ENCODE data around the gene NKD1. TPM values are rescaled to one million over a fixed set of nuclear protein-coding genes. Genes with fewer than 3 reads are reported as not detected.

NKD1 gene
- polyA plus RNA-seq, 2 donors, result 1.1 to 2.0 TPM

DNA sequence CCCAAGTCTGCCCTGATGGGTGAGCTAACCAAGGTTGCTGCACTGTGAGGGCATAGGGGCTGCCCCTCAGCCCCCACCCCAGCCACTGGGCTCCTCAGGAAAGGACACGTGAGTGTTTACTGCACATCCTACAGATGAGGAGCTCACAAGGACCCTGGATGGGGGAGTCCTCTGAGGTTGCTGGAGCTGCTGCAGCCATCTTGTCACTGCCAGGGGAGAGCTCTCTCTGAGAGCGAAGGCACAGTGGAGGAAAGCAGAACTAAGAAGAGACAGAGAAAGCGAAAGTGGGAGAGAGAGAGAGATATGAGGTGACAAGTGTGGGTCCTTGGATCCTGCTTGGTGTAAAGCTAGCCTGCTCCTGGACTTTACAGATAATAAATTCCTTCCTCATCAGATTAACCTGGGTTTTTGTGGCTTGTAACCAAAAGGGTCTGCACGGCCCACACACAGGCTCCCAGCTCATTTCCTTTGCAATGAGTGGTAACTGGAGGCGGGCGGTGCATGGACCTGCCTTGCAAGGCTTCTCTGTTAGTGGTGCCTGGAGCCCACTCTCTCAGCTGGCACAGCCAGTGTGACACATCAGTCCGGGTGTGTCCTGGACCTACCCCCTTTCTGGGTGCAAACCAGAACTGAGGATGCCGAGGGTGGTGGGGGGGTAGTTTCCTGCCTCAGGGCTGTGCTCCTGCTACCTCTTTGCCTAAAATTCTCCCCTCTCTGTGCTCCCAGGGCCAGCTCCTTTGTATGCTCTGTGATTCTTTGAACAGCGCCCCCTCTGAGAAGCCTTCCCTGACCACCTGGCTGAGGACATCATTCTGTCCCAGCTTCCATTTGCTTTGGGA, 118.7 kb downstream of the NKD1 start:
- Histone ChIP-seq H3K27me3 (ENCODE audit: control insufficient read depth in 1 of 2, insufficient read depth in 2 of 2, low read length in 2 of 2) (no peaks in the 10 kb centered on the region), H3K9me3 (ENCODE audit: control insufficient read depth in 2 of 2, insufficient read depth in 1 of 2, low read depth in 1 of 2, low read length in 1 of 2) (peaks cover 0 to 6% of the 10 kb centered on the region in 2 donors), H3K4me3 (ENCODE audit: low read depth in 1 of 2, low read length in 2 of 2) (no peak overlapping the region), H3K27ac (ENCODE audit: low read depth in 2 of 2, low read length in 1 of 2) (peak overlapping the region in 1 of 2 donors; percentile 75), H3K4me1 (ENCODE audit: control insufficient read depth in 2 of 2, insufficient read depth in 2 of 2, low read length in 1 of 2) (peaks cover 8 to 13% of the 10 kb centered on the region in 2 donors), H3K36me3 (ENCODE audit: control insufficient read depth in 2 of 2, insufficient read depth in 2 of 2, low read length in 1 of 2) (no peaks in the 10 kb centered on the region)
- WGBS, 2 donors, result 63 to 74% methylated on average over 9 of the region's 9 CpGs

DNA sequence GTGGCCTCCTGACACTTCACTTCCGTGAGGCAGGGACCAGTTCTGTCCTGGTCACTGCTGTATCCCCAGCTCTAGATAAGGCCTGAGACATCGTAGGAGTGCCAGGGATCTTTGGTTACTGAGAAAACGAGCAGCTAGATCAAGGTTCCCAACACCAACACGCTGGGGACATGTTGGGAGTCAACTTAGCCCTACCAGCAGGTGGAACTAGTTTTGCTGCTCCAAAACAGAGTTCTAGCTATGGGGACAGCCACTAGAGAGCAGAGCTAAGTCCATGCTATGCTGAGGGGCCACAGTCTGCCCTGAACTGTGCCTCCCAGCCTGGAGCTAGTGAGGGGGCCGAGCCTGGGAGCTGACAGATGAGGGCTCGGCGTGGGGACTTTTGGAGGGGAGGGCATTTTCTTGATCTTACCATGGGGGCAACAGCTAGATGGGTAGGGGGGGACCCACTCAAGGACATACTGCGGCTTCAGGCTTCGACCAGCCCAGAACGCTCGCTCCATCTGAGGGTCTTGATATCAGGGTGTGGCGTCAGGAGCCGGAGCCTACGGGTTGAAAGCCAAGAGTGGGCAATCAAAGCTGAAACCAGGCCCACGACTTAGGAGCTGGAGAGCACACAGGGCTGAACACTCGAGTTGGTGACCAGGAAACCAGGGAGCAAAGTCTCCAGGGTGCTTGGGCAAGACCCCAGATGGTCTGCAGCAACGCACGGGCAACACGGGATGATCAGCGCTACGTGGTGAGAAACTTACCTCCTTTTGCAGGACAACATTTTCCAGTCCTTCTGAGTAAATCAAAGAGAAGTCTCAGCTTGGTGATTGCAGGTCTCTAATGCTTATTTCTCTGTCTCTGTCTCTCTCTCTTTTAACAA, 119.5 kb downstream of the NKD1 start:
- Histone ChIP-seq H3K36me3 (ENCODE audit: control insufficient read depth in 2 of 2, insufficient read depth in 2 of 2, low read length in 1 of 2) (no peaks in the 10 kb centered on the region), H3K4me3 (ENCODE audit: low read depth in 1 of 2, low read length in 2 of 2) (no peak overlapping the region), H3K9me3 (ENCODE audit: control insufficient read depth in 2 of 2, insufficient read depth in 1 of 2, low read depth in 1 of 2, low read length in 1 of 2) (peaks cover 0 to 10% of the 10 kb centered on the region in 2 donors), H3K27ac (ENCODE audit: low read depth in 2 of 2, low read length in 1 of 2) (peak overlapping the region; percentile 72 to 75), H3K27me3 (ENCODE audit: control insufficient read depth in 1 of 2, insufficient read depth in 2 of 2, low read length in 2 of 2) (no peaks in the 10 kb centered on the region), H3K4me1 (ENCODE audit: control insufficient read depth in 2 of 2, insufficient read depth in 2 of 2, low read length in 1 of 2) (peaks cover 8 to 13% of the 10 kb centered on the region in 2 donors)
- WGBS, 2 donors, result 85 to 86% methylated on average over 21 of the region's 21 CpGs

- WGBS, 2 donors, result 48 to 49% methylated on average over 5 of the region's 5 CpGs
- Histone ChIP-seq H3K27me3 (ENCODE audit: control insufficient read depth in 1 of 2, insufficient read depth in 2 of 2, low read length in 2 of 2) (no peaks in the 10 kb centered on the region), H3K36me3 (ENCODE audit: control insufficient read depth in 2 of 2, insufficient read depth in 2 of 2, low read length in 1 of 2) (peaks cover 0 to 2% of the 10 kb centered on the region in 2 donors), H3K4me3 (ENCODE audit: low read depth in 1 of 2, low read length in 2 of 2) (no peak overlapping the region), H3K4me1 (ENCODE audit: control insufficient read depth in 2 of 2, insufficient read depth in 2 of 2, low read length in 1 of 2) (peaks cover 8 to 13% of the 10 kb centered on the region in 2 donors), H3K9me3 (ENCODE audit: control insufficient read depth in 2 of 2, insufficient read depth in 1 of 2, low read depth in 1 of 2, low read length in 1 of 2) (peaks cover 3 to 13% of the 10 kb centered on the region in 2 donors), H3K27ac (ENCODE audit: low read depth in 2 of 2, low read length in 1 of 2) (peak overlapping the region; percentile 72 to 87)
Measured at GRCh38 chr16:50668368-50669008, 120.3 kb downstream of the NKD1 start.

DNA sequence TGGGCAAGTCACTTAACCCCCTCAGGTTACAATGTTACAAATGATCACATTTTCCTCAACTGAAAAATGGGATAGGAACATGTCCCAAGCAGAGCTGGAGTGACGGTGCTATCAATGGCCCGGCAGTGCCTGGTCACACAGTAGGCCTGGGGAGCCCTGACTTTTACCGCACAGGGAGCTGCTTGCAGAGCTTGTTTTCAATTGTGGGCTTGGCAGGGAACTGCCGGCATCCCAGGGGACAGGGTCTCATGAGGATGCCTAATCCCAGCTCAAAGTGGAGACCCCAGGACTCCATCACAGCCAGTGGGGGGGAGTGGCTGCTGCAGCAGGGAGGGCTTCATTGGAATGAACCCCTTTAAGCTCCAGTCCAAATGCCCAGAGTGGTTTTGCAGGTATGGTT, 121.5 kb downstream of the NKD1 start:
- H3K4me3 ChIP-seq (ENCODE audit: low read depth in 1 of 2, low read length in 2 of 2), result no peak overlapping the region
- H3K36me3 ChIP-seq (ENCODE audit: control insufficient read depth in 2 of 2, insufficient read depth in 2 of 2, low read length in 1 of 2), result peaks cover 0 to 6% of the 10 kb centered on the region in 2 donors
- H3K27me3 ChIP-seq (ENCODE audit: control insufficient read depth in 1 of 2, insufficient read depth in 2 of 2, low read length in 2 of 2), result no peaks in the 10 kb centered on the region
- H3K9me3 ChIP-seq (ENCODE audit: control insufficient read depth in 2 of 2, insufficient read depth in 1 of 2, low read depth in 1 of 2, low read length in 1 of 2), result peaks cover 3 to 17% of the 10 kb centered on the region in 2 donors
- no peak overlapping the region for H3K27ac ChIP-seq (ENCODE audit: low read depth in 2 of 2, low read length in 1 of 2)
- H3K4me1 ChIP-seq (ENCODE audit: control insufficient read depth in 2 of 2, insufficient read depth in 2 of 2, low read length in 1 of 2), result peaks cover 8 to 13% of the 10 kb centered on the region in 2 donors
- WGBS, 2 donors, result 96 to 97% methylated on average over 4 of the region's 4 CpGs

GRCh38 chr16:50670476-50670875, 122.3 kb downstream of the NKD1 start:
- Histone ChIP-seq H3K9me3 (ENCODE audit: control insufficient read depth in 2 of 2, insufficient read depth in 1 of 2, low read depth in 1 of 2, low read length in 1 of 2) (peaks cover 3 to 17% of the 10 kb centered on the region in 2 donors), H3K27me3 (ENCODE audit: control insufficient read depth in 1 of 2, insufficient read depth in 2 of 2, low read length in 2 of 2) (no peaks in the 10 kb centered on the region), H3K36me3 (ENCODE audit: control insufficient read depth in 2 of 2, insufficient read depth in 2 of 2, low read length in 1 of 2) (peaks cover 0 to 6% of the 10 kb centered on the region in 2 donors), H3K27ac (ENCODE audit: low read depth in 2 of 2, low read length in 1 of 2) (no peak overlapping the region), H3K4me3 (ENCODE audit: low read depth in 1 of 2, low read length in 2 of 2) (no peak overlapping the region), H3K4me1 (ENCODE audit: control insufficient read depth in 2 of 2, insufficient read depth in 2 of 2, low read length in 1 of 2) (peaks cover 4 to 11% of the 10 kb centered on the region in 2 donors)
- WGBS, 2 donors, result 90 to 95% methylated on average over 6 of the region's 6 CpGs

GRCh38 chr16:50671644-50672260, 123.6 kb downstream of the NKD1 start:
- Histone ChIP-seq H3K27me3 (ENCODE audit: control insufficient read depth in 1 of 2, insufficient read depth in 2 of 2, low read length in 2 of 2) (no peaks in the 10 kb centered on the region), H3K27ac (ENCODE audit: low read depth in 2 of 2, low read length in 1 of 2) (no peak overlapping the region), H3K36me3 (ENCODE audit: control insufficient read depth in 2 of 2, insufficient read depth in 2 of 2, low read length in 1 of 2) (peaks cover 0 to 6% of the 10 kb centered on the region in 2 donors), H3K4me1 (ENCODE audit: control insufficient read depth in 2 of 2, insufficient read depth in 2 of 2, low read length in 1 of 2) (peaks cover 4 to 15% of the 10 kb centered on the region in 2 donors), H3K9me3 (ENCODE audit: control insufficient read depth in 2 of 2, insufficient read depth in 1 of 2, low read depth in 1 of 2, low read length in 1 of 2) (peaks cover 3 to 17% of the 10 kb centered on the region in 2 donors), H3K4me3 (ENCODE audit: low read depth in 1 of 2, low read length in 2 of 2) (no peak overlapping the region)
- 60 to 61% methylated on average over 2 of the region's 2 CpGs for WGBS, 2 donors

DNA sequence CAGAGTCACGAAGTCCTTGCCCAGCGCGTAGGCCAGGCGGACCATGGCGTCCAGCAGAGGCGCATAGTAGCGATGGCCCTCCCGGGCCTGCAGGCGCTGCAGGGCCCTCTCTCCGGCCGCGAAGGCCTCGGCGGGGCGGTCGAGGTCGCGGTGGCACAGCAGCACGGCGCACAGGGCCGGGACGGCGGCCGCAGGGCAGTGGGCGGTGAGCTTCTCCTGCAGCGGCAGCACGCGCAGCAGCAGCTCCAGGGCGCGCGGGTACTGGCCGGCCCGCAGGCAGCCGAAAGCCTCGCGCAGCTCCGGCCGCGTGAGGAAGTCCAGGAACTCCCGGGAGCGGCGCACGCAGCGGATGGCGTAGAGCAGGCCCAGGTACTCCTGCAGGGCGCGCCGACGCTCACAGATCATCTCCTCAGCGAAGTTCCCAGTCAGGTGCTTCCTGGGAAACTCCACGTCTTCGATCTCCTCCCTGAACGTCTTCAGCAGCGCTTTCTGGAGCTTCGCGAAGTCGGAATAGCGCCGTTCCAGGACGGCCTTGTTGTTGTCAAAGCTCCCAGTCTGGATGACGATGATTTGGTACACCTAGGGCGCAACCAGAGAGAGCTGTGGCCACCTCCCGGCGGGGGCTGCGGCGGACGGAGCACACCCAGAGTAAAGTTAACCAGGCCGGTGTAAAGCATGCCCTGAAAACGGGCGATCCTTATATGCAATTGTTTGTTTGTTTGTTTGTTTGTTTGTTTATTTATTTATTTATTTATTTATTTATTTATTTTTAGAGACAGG, 125.5 kb downstream of the NKD1 start:
- no peaks in the 10 kb centered on the region for H3K27me3 ChIP-seq (ENCODE audit: control insufficient read depth in 1 of 2, insufficient read depth in 2 of 2, low read length in 2 of 2)
- H3K9me3 ChIP-seq (ENCODE audit: control insufficient read depth in 2 of 2, insufficient read depth in 1 of 2, low read depth in 1 of 2, low read length in 1 of 2), result peaks cover 3 to 17% of the 10 kb centered on the region in 2 donors
- no peak overlapping the region for H3K27ac ChIP-seq (ENCODE audit: low read depth in 2 of 2, low read length in 1 of 2)
- H3K4me3 ChIP-seq (ENCODE audit: low read depth in 1 of 2, low read length in 2 of 2), result no peak overlapping the region
- H3K4me1 ChIP-seq (ENCODE audit: control insufficient read depth in 2 of 2, insufficient read depth in 2 of 2, low read length in 1 of 2), result peaks cover 0 to 9% of the 10 kb centered on the region in 2 donors
- WGBS, 2 donors, result 70 to 71% methylated on average over 70 of the region's 70 CpGs
- H3K36me3 ChIP-seq (ENCODE audit: control insufficient read depth in 2 of 2, insufficient read depth in 2 of 2, low read length in 1 of 2), result peaks cover 0 to 6% of the 10 kb centered on the region in 2 donors

DNA sequence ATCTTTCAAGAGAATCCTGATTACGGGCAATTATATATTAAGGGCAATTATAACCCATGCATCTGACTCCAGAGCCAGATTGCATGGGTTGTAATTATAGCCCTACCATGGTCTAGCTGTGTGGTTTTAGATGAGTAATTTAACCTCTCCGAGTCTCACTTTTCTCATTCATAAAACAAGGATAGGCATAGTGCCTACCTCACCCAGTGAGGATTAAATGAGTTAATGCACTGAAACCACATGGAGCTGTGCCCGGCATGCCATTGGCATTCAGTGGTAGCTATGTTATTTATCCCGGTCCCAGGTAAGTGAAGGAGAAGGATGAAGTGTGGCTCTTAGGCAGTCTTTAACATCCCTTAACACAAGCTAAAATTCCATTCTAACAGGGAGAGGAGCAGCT, 126.6 kb downstream of the NKD1 start:
- Histone ChIP-seq H3K4me3 (ENCODE audit: low read depth in 1 of 2, low read length in 2 of 2) (no peak overlapping the region), H3K4me1 (ENCODE audit: control insufficient read depth in 2 of 2, insufficient read depth in 2 of 2, low read length in 1 of 2) (peaks cover 0 to 6% of the 10 kb centered on the region in 2 donors), H3K9me3 (ENCODE audit: control insufficient read depth in 2 of 2, insufficient read depth in 1 of 2, low read depth in 1 of 2, low read length in 1 of 2) (peaks cover 3 to 17% of the 10 kb centered on the region in 2 donors), H3K27me3 (ENCODE audit: control insufficient read depth in 1 of 2, insufficient read depth in 2 of 2, low read length in 2 of 2) (no peaks in the 10 kb centered on the region), H3K36me3 (ENCODE audit: control insufficient read depth in 2 of 2, insufficient read depth in 2 of 2, low read length in 1 of 2) (peaks cover 0 to 6% of the 10 kb centered on the region in 2 donors), H3K27ac (ENCODE audit: low read depth in 2 of 2, low read length in 1 of 2) (peak overlapping the region in 1 of 2 donors; percentile 84)
- WGBS, 2 donors, result 62 to 73% methylated on average over 4 of the region's 4 CpGs
